Measurements from ENCODE around the gene ROMO1.
"Not testable (repeated sequence)": the region's sequence is repeated elsewhere in the genome, so short reads cannot be mapped to it uniquely, and the experiment has no call there.

Gene ROMO1

GRCh38 chr20:35681960-35682359 lies 17.2 kb upstream of the ROMO1 start:
- no peak for DNase-seq (ENCODE audit: low read depth)

GRCh38 chr20:35685368-35685767 lies 13.8 kb upstream of the ROMO1 start:
- not testable (repeated sequence) for DNase-seq (ENCODE audit: low read depth)

- DNase-seq (ENCODE audit: low read depth) = not testable (repeated sequence)
Observed at GRCh38 chr20:35686872-35687271, 12.3 kb upstream of the ROMO1 start.

GRCh38 chr20:35690265-35690664 lies 8.9 kb upstream of the ROMO1 start:
- no peak for DNase-seq (ENCODE audit: low read depth)

GRCh38 chr20:35695245-35695749 lies 3.9 kb upstream of the ROMO1 start:
- DNase-seq (ENCODE audit: low read depth) = no peak

- no peak for DNase-seq (ENCODE audit: low read depth)
Observed at GRCh38 chr20:35695978-35696377, 3.2 kb upstream of the ROMO1 start.

- no peak for DNase-seq (ENCODE audit: low read depth)
Observed at GRCh38 chr20:35697696-35698297, 1.4 kb upstream of the ROMO1 start.

GRCh38 chr20:35698298-35699126 lies 693 bp upstream of the ROMO1 start:
- no peak for DNase-seq (ENCODE audit: low read depth)

- no peak for DNase-seq (ENCODE audit: low read depth)
Observed at GRCh38 chr20:35699957-35700624, 886 bp downstream of the ROMO1 start.

- no peak for DNase-seq (ENCODE audit: low read depth)
Observed at GRCh38 chr20:35700625-35701148, 1.5 kb downstream of the ROMO1 start.

- DNase-seq (ENCODE audit: low read depth) = no peak
Observed at GRCh38 chr20:35702051-35702823, 3.0 kb downstream of the ROMO1 start.

GRCh38 chr20:35702824-35703695 lies 3.9 kb downstream of the ROMO1 start:
- DNase-seq (ENCODE audit: low read depth) = no peak

GRCh38 chr20:35704514-35705261 lies 5.5 kb downstream of the ROMO1 start:
- DNase-seq (ENCODE audit: low read depth) = no peak

- DNase-seq (ENCODE audit: low read depth) = not testable (repeated sequence)
Observed at GRCh38 chr20:35705894-35706293, 6.7 kb downstream of the ROMO1 start.

GRCh38 chr20:35706591-35707529 lies 7.7 kb downstream of the ROMO1 start:
- DNase-seq (ENCODE audit: low read depth) = not testable (repeated sequence)

- no peak for DNase-seq (ENCODE audit: low read depth)
Observed at GRCh38 chr20:35708502-35708901, 9.3 kb downstream of the ROMO1 start.

GRCh38 chr20:35709259-35709658 lies 10.1 kb downstream of the ROMO1 start:
- DNase-seq (ENCODE audit: low read depth) = no peak

- DNase-seq (ENCODE audit: low read depth) = no peak
Observed at GRCh38 chr20:35710039-35710438, 10.8 kb downstream of the ROMO1 start.
